ENCODE results near the gene EDARADD. TPM values are rescaled to one million over a fixed set of nuclear protein-coding genes. Genes with fewer than 3 reads are reported as not detected.

Gene EDARADD
- total and polyA plus RNA-seq, 2 of the 8 experiments (the other 6 are each of a cell fraction or from before 2014, with no cell fraction given) = 3.4 to 6.1 TPM

- ChIA-PET POLR2A (ENCODE audit: partially characterized antibody) (interaction anchor here (1.3 kb wide), 1 partner anchor 113 kb away, joined by 3 read pairs; no protein-coding TSS in a partner anchor), CTCF (ENCODE audit: partially characterized antibody) (interaction anchor here (2.0 kb wide), 1 partner anchor 55 kb away, joined by 6 read pairs; no protein-coding TSS in a partner anchor)
- Histone ChIP-seq H2BK20ac (ENCODE audit: low read length) (no peak overlapping the region), H2BK12ac (ENCODE audit: low read depth, low read length) (no peak overlapping the region; the same call in 1 of the 2 replicates), H4K8ac (ENCODE audit: extremely low read depth, insufficient read depth, low read length) (no peak overlapping the region), H3K4ac (replicated peaks; ENCODE audit: insufficient read length, low read depth, low read length) (no peak overlapping the region), H2BK120ac (replicated peaks; ENCODE audit: low read depth, low read length) (no peak overlapping the region), H3K9ac (replicated peaks in 1 of 4; ENCODE audit: extremely low read depth in 1 of 4, low read depth in 3 of 4, low read length in 3 of 4) (no peak overlapping the region), H4K5ac (ENCODE audit: insufficient read length, low read depth, low read length) (no peak overlapping the region), H3K23ac (ENCODE audit: insufficient read length) (no peak overlapping the region), H2BK5ac (ENCODE audit: low read depth, low read length) (no peak overlapping the region), H3K23me2 (ENCODE audit: low read depth, low read length) (peaks cover 8% of the 10 kb centered on the region; the same call in 1 of the 2 replicates), H3K9me3 (ENCODE audit: insufficient read depth in 2 of 2, low read depth in 1 of 2, low read length in 1 of 2) (no peaks in the 10 kb centered on the region), H3K18ac (ENCODE audit: extremely low read depth, low read length) (no peak overlapping the region), H3K27me3 (replicated peaks in 1 of 4; ENCODE audit: control insufficient read depth in 3 of 4, extremely low read depth in 1 of 4, insufficient read depth in 3 of 4, low read length in 3 of 4) (peaks cover 1 to 12% (median 9%) of the 10 kb centered on the region in 4 experiments; a peak in 6 of 7 replicates), H3K56ac (replicated peaks; ENCODE audit: insufficient read length, low read depth, low read length) (no peak overlapping the region), H3K36me3 (ENCODE audit: control insufficient read depth in 2 of 4, insufficient read depth in 4 of 4, low read length in 3 of 4) (no peaks in the 10 kb centered on the region), H2BK15ac (ENCODE audit: low read length) (no peak overlapping the region), H3K4me1 (replicated peaks in 1 of 4; ENCODE audit: control insufficient read depth in 3 of 4, insufficient read depth in 4 of 4, low read length in 3 of 4) (peaks cover 0 to 12% (median 8%) of the 10 kb centered on the region in 4 experiments; a peak in 6 of 7 replicates), H3K79me1 (ENCODE audit: low read depth, low read length) (no peaks in the 10 kb centered on the region), H2AK5ac (ENCODE audit: low read depth, low read length) (no peak overlapping the region), H3K4me2 (ENCODE audit: insufficient read depth in 1 of 2, low read depth in 2 of 2, low read length in 2 of 2) (peak overlapping the region; percentile 79 to 95), H3K79me2 (ENCODE audit: control insufficient read depth in 1 of 2, insufficient read depth in 2 of 2, low read length in 2 of 2) (no peaks in the 10 kb centered on the region), H3K4me3 (ENCODE audit: extremely low read depth in 1 of 4, insufficient read depth in 2 of 4, low read depth in 3 of 4, low read length in 4 of 4) (peak overlapping the region in 2 of 4 experiments; percentile 87 to 88; a peak in 2 of 8 replicates), H3K27ac (ENCODE audit: low read depth, low read length) (no peak overlapping the region), H3K14ac (ENCODE audit: insufficient read length) (no peak overlapping the region), H4K20me1 (replicated peaks in 1 of 2; ENCODE audit: control insufficient read depth in 1 of 2, insufficient read depth in 2 of 2, low read length in 2 of 2) (no peaks in the 10 kb centered on the region), H2AFZ (ENCODE audit: low read length) (no peak overlapping the region), H4K91ac (replicated peaks; ENCODE audit: insufficient read length, low read length) (no peak overlapping the region)
- FAIRE-seq = no peak
- 69% methylated on average over 2 of the region's 2 CpGs; no CpG with 5 or more reads in 1 of the 2 experiments for WGBS, 2 experiments (ENCODE audit: extremely low coverage in 1 of 2, insufficient coverage in 1 of 2, insufficient read length in 1 of 2, insufficient replicate concordance in 2 of 2, low coverage in 1 of 2, low lambda C conversion rate in 2 of 2, missing lambda C conversion rate in 1 of 2)
- peak in 1 of 2 experiments; percentile 6 for DNase-seq (ENCODE audit: low read depth in 1 of 2, low spot score in 2 of 2)
- TF ChIP-seq RXRA (IDR thresholded peaks at IDR 0.05; ENCODE audit: insufficient read depth, low read depth, low read length) (no peak), CREB1 (IDR thresholded peaks at IDR 0.05) (no peak), SIN3A (conservative IDR thresholded peaks at IDR 0.05 in 1 of 2, IDR thresholded peaks at IDR 0.05 in 1 of 2; ENCODE audit: low read depth in 1 of 2, low read length in 2 of 2) (no peak), JUND (IDR thresholded peaks at IDR 0.05; ENCODE audit: low read length) (no peak), SUZ12 (IDR thresholded peaks at IDR 0.05; ENCODE audit: low read length) (no peak), MAFK (IDR thresholded peaks at IDR 0.05; ENCODE audit: low read depth, low read length) (no peak), GABPA (IDR thresholded peaks at IDR 0.05; ENCODE audit: borderline replicate concordance, insufficient read depth, low read length) (no peak), CHD1 (IDR thresholded peaks at IDR 0.05; ENCODE audit: low read depth, low read length) (no peak), YY1 (IDR thresholded peaks at IDR 0.05; ENCODE audit: low read depth, low read length) (no peak), NRF1 (IDR thresholded peaks at IDR 0.05; ENCODE audit: low read depth, low read length) (no peak), SP4 (IDR thresholded peaks at IDR 0.05; ENCODE audit: low read length) (no peak), SIRT6 (IDR thresholded peaks at IDR 0.05; ENCODE audit: low read length) (no peak), POU5F1 (IDR thresholded peaks at IDR 0.05; ENCODE audit: low read depth, low read length) (no peak), TBP (IDR thresholded peaks at IDR 0.05; ENCODE audit: low read depth, low read length) (no peak)
Measured at GRCh38 chr1:236396665-236397043, 2.6 kb downstream of the EDARADD start.
